Embryonic facial prominence (tissue), 1 donor: ENCODE results near the gene CD44.

Experiments
- DNase-seq: peaks from one replicate; pipeline ENCODE4 v3.0.0-alpha.2; 2016; ENCODE audit errors: extremely low spot score

Gene CD44

DNA sequence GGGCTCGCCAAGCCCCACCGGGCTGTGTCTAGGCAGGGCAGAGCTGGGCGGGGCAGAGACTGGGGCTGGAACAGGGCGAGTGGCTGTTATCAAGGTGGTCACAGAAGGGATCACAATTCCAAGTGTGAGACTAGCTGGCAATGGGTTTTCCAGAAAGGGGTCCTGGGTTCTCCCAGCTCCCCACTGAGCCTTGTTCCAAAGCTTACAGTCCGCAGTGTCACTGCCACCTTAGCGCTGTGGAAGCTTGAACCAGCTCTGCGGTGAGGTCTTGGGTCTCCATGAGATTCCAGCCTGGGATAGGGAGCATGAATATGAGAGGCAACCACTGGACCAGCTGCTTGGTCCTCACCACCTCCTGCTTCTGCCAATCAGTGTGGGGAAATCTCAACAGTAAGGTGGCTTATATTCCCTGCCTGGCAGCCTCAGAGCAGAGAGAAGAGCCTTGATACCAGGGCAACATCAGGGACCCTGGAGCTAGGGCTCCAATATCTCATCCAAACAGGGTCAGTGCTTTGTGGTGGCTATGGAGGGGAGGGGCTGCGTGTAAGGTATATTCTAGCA, 831 bp downstream of the CD44 start:
- no peak for DNase-seq

DNA sequence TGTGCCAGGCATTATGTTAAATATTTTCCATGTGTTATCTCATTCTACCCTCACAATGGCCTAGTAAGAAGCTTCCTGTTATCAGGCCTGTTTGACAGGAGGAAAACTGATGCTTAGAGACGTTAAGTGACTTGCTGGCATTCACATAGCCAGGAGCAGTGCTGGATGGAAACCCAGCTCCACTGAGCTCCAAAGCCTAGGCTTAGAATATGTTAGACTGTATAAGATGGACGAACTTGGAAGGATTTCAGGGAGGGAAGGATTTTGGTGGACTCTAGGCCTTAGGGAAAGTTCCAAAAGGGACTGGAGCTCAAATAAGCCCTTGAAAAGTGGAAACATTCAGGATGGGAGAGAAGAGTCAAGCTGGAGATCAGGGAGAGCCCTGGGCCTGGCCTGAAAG, 2.1 kb downstream of the CD44 start:
- no peak for DNase-seq

DNA sequence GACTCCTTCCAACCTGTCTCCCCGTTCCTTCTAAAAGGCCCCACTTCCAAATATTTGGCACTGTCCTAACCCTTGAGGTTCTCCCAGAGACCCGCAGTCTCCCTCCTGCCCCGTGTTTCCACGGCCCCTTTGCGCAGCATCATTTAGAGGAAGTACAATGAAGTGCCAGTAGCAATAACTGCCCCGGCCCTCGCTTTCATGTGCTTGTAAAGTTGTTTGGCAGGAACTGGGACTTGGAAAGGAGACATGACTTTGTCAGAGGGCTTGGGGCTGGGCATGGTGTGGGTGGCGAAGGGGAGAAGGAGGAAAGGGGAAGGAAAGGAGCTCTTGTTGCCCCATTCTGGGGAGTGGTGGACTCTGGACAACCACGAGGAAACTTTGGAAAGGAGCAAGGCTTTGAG, 2.6 kb downstream of the CD44 start:
- DNase-seq: no peak

- DNase-seq: no peak
These were observed 3.6 kb downstream of the CD44 start for GRCh38 chr11:35142481-35143075.

DNA sequence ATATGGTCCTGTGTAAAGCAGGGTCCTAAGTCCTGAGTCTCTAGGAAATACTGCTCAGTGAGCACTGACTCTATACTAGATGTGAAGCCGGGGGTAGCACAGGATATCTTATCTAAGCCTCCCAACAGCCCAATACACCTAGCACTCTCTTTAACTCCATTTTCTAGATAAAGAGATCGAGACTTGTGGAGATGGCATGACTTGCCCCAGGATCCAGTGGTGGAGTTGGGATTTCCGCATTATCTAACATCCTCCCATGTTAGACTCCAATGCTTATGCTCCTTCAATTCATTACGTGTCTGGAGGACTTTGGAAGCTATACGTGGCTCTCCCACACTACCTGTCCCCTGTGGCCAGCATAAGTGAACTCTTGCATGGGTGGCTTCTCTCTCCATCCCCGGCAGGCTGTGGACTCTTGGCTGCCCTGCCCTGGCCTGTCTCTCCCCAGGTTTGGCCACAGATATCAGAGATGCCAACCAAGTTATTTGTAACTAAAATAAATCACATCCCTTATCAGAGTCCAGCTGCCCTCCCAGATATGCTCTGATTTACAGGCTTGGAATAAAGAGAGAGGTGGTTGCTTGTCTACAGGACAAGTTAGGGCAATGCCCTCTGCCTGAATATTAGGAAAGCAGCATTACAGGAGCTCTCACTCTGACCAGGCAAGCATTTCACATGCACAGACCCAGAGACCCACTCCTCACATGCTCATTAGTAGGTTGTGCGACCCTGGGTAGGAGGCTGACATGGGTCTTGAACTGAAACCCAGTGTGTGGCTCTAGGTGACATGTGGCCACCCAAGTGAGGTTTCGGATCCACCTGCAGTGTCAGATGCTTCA, 4.5 kb downstream of the CD44 start:
- no peak for DNase-seq

DNA sequence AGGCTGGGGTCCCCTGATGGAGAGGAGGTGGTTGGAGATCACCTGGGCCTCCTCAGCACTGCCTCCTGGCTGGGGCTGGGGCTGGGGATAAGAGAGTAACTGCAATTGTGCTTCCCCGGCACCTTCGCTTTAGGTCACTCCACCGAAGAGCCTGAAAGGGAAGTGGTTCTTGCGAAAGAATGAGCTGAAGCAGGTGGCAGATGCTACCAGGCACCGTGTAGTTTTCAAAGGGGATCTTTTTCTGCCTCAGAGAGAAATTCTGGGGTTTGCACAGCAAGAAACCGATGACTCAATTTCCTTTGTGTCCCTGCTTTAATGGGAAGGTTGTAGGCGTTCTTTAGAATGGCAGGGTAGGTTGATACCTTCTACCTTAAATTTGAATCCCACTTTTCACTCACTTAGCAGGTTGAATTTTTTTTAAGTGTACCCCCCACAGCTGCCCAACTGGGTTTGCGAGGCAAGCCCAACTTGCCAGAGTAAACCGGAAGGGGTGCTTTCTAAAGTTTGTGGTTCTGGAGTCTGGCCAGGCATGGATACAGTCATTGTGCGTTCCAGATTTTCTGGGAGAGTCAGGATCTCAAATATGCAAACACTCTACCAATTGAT, 5.3 kb downstream of the CD44 start:
- DNase-seq: no peak

DNA sequence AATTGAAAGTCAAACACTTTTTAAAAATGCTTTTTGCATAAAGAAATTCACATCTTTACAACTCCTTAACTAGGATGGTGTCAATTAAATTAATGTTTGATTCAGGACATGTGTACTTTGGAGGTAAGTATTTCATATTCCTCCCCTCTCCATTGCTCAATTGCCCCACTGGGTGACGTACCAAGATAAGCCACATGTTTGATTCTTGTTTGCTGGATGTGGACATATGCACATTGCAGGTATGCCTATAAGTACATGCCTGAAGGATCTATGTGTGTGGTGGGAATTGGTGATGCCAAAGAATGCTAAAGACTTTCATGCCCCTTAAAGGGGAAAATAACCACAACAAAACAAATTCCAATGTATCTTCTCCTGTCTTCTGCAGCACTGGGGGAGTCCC, 5.8 kb downstream of the CD44 start:
- no peak for DNase-seq

- no peak for DNase-seq
These were observed 6.3 kb downstream of the CD44 start for GRCh38 chr11:35145271-35145670.

- no peak for DNase-seq
These were observed 7.1 kb downstream of the CD44 start for GRCh38 chr11:35146074-35146521.

DNA sequence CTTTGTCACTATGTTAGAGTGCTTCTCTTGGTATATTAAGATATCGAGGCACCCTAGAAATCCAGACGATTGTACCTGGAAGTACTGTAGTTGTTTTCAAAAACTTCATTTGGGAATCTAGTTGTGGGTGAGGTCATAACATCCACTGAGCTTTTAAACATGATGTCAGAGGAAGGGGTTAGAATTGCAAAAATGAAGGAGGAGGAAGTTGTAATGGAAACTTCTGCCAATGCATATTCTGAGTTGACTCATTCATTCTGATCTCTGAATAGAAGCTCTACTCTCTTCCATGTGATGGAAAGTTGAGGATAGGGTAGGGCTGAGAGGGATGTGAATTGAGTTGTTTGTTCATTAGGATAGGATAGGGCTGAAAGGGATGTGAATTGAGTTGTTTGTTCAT, 7.7 kb downstream of the CD44 start:
- DNase-seq: no peak

DNA sequence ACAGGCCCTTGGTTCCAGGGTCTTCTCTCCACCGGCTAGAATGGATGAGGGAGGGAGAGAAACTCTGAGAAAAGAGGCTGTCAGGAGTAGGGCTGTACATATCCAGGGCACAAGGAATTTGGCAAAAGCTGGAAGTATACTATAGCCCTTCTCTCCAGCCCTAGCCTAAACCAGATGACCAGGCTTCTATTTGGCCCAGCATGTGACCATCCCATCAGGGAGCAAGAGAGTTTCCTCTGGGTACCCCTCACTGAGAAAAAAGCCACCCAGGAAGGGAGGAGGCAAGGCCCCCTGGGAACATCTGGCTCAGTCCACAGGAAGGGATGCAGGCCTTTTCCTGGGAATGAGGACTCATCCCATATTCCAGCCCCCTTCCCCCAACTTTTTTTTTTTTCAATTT, 8.3 kb downstream of the CD44 start:
- DNase-seq: no peak

DNA sequence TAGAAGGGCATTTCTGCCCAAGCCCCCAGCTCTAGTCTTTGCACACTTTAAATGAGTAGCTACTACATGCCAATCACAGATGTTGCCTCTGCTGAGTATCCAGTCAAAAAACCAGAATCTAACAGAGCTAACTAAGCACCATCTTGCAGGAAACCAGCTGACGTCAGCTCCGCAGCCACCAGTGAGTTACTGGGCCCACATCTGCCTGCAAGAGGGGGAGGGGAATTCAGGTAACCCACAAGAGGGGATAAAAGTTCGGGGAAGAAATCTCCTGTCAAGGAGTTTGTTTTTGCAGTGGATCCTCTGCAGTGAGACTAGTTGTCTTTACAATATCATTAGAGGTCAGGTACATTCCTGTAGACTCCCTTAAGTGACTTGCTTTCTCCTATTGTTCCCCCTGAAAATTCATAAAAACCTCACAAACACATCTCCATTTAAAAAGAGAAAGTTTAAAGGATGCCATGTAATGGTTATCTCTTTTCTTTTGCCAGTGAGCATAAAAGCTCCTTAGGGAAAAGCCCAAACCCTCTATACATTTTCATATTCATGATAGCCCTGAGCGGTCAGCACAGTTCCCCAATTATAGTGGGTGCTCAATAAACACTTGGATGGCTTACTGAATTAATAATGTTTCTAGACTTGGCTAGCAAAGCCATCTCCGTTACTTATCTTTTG, 9.3 kb downstream of the CD44 start:
- DNase-seq: no peak

GRCh38 chr11:35150454-35150853, 11.5 kb downstream of the CD44 start:
- DNase-seq: no peak

DNA sequence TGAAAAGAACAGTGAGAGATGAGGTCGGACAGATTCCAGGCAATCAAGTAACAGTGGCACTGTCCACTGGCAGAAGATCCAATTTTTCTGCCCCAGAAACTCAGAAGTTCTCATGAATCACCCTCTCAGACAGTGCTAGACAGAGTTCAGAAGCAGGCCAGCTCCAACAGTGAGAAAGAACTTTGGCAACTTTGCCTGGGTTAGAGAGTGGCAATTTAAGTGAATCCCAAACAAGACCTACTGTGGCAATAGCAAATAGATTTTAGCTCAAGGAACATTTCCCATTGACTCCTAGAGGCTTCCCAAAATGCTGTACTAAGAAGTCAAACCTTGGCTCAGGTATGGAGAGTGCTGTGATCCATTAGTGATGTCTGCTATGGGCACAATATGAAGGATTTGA, 12.3 kb downstream of the CD44 start:
- no peak for DNase-seq

- no peak for DNase-seq
These were observed 12.8 kb downstream of the CD44 start for GRCh38 chr11:35151683-35152280.

DNA sequence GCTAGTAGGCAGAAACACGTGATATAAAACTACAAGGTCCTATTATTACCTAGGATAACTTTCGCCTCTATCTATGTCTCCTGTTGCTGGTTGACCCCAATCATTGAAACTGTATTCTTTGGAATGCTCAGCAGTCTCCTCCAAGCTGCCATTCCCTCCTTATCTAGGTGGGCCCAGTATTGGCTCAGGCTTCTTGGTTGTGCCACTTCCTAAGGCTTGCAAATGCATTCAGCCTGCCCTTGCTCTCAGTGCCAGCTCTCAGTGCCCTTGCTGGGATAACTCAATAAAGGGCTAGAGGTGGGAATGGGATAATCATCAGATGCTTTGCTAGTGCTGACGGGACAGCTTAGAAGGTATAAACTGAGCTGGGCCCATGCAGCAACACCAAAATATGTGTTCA, 13.6 kb downstream of the CD44 start:
- no peak for DNase-seq

DNA sequence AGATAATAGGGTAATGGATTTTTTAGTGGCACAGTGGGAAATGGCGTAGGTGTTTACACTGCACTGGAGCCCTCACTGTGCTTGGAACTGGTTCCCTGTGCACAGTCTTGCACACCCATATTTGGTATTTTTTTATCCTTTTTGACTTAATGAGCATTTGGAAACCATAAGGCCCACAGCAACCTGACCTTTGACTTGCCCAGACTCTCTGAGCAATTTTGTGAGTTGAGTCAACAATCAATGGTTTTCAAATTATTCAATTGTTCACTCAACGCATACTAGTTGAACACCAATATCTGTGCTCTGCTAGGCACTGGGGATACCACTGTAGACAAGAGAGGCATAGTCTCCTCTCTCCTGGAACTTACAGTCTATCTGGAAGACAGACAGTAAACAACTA, 14.3 kb downstream of the CD44 start:
- no peak for DNase-seq

DNA sequence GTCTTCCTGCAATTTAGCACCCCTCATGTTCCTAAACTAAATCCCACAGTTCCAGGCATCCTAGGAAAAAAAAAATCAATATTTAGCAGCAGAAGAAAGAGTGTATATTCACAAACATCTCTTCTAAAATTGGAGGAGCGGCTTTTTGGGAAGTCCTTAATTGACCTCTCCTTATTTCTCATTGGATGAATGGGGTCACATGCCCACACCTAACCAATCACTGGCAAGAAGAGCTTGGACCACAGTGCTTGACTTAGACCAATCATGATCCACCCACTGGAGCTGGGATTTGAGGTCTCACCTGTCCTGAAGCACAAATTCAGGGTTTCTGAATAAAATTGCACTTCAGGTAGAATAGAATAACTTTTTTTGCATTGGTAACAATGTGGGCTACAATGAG, 16.0 kb downstream of the CD44 start:
- no peak for DNase-seq

GRCh38 chr11:35155677-35156076, 16.7 kb downstream of the CD44 start:
- no peak for DNase-seq

GRCh38 chr11:35157814-35158700, 19.1 kb downstream of the CD44 start:
- DNase-seq: no peak
